Esophagus muscularis mucosa (tissue), 4 donors: Measurements from ENCODE around the gene AFF1. TPM values are rescaled to one million over a fixed set of nuclear protein-coding genes. Genes with fewer than 3 reads are reported as not detected.

Experiments
- DNase-seq: peaks from one replicate; pipeline ENCODE4 v3.0.0-alpha.2; 2017; ENCODE audit errors: extremely low spot score
- H3K27ac ChIP-seq, 4 donors: fragments of 200-600 bp; sonication (generic); replicated peaks in 1 of 4; 1 replicate in 3 of 4; 2 replicates in 1 of 4; pipeline ENCODE4 v1.5.1; 2016 to 2019; ENCODE audit warnings: mild to moderate bottlenecking in 1 of 4
- H3K27me3 ChIP-seq, 4 donors: fragments of 200-600 bp; sonication (generic); one replicate each; pipeline versions ENCODE4 v1.5.1 to v1.6.0; 2016 to 2019
- H3K36me3 ChIP-seq, 4 donors: fragments of 200-600 bp; sonication (generic); one replicate each; pipeline ENCODE4 v1.5.1; 2016 to 2019
- H3K4me1 ChIP-seq, 4 donors: fragments of 200-600 bp; sonication (generic); one replicate each; pipeline ENCODE4 v1.5.1; 2016 to 2019
- H3K4me3 ChIP-seq, 4 donors: fragments of 200-600 bp; sonication (generic); 1 replicate in 2 of 4; 2 replicates in 2 of 4; pipeline ENCODE4 v1.5.1; 2016 to 2019; ENCODE audit warnings: mild to moderate bottlenecking in 4 of 4, moderate library complexity in 1 of 4
- H3K9me3 ChIP-seq, 4 donors: fragments of 200-600 bp; sonication (generic); 1 replicate in 3 of 4; 2 replicates in 1 of 4; pipeline ENCODE4 v1.5.1; 2016 to 2019
- CTCF ChIP-seq, 3 experiments: fragments of 200-600 bp in 2 of 3; fragments of 450-650 bp in 1 of 3; sonication (generic) in 2 of 3; IDR thresholded peaks; one replicate each; pipeline ENCODE4 v1.5.1; 2017 to 2019; ENCODE audit warnings: antibody characterized with exemption in 3 of 3, mild to moderate bottlenecking in 2 of 3, moderate library complexity in 1 of 3
- EP300 ChIP-seq: sonication (generic); formaldehyde crosslinking; IDR thresholded peaks from one replicate; pipeline ENCODE4 v1.6.1; 2017; ENCODE audit warnings: antibody characterized with exemption
- POLR2A ChIP-seq: fragments of 450-650 bp; IDR thresholded peaks from one replicate; pipeline ENCODE4 v1.6.1; 2017; ENCODE audit warnings: antibody characterized with exemption, moderate library complexity, mild to moderate bottlenecking, low read depth
- POLR2AphosphoS5 ChIP-seq, 2 donors: sonication (generic); formaldehyde crosslinking; IDR thresholded peaks; one replicate each; pipeline ENCODE4 v1.6.1; 2017; ENCODE audit warnings: antibody characterized with exemption in 2 of 2
- WGBS: methylation state at CpG from one replicate; pipeline ENCODE4 v1.1.5; 2018; 5-methylcytosine and 5-hydroxymethylcytosine counted together
- intact Hi-C: fragments of 100-400 bp; cut with DNase I; formaldehyde crosslinking; loops from one replicate; pipeline ENCODE4 v1.15.1; 2023
- total RNA-seq, 4 donors: library from RNA; depleted of rRNA; stranded (reverse); fragments of >200 nt; gene quantifications; one replicate each; pipeline versions ENCODE4 v1.1.0 to v1.2.1, GENCODE V29; 2016

The AFF1 gene
- total RNA-seq, 4 donors from 2014 or later = 53.6 to 85.2 (median 70.6) TPM

GRCh38 chr4:86893136-86893535, 41.7 kb upstream of the AFF1 start:
- H3K4me3 ChIP-seq = peak overlapping the region in 1 of 4 donors; percentile 88
- H3K36me3 ChIP-seq = no peaks in the 10 kb centered on the region
- DNase-seq = no peak
- H3K27ac ChIP-seq = no peak overlapping the region
- intact Hi-C loops = loop anchor here (10.0 kb wide), 1 partner anchor 298 kb away; the partner anchor contains the start of gene PTPN13
- no peak for TF ChIP-seq POLR2AphosphoS5 (IDR thresholded peaks at IDR 0.05)
- no peak for TF ChIP-seq POLR2A
- no peak for TF ChIP-seq EP300
- TF ChIP-seq CTCF (IDR thresholded peaks at IDR 0.05) = no peak
- no peaks in the 10 kb centered on the region for H3K9me3 ChIP-seq
- H3K27me3 ChIP-seq = no peaks in the 10 kb centered on the region
- 85% methylated on average over 19 of the region's 19 CpGs for WGBS
- H3K4me1 ChIP-seq = peaks cover 2 to 20% (median 14%) of the 10 kb centered on the region in 4 donors

GRCh38 chr4:86894455-86894854, 40.4 kb upstream of the AFF1 start:
- H3K27ac ChIP-seq = no peak overlapping the region
- H3K4me3 ChIP-seq = no peak overlapping the region
- intact Hi-C loops = loop anchor here (2.0 to 10.0 kb wide), 2 partner anchors 300 to 398 kb away; partner anchors contain the start of gene PTPN13
- H3K27me3 ChIP-seq = no peaks in the 10 kb centered on the region
- no peaks in the 10 kb centered on the region for H3K9me3 ChIP-seq
- no peak for TF ChIP-seq POLR2AphosphoS5 (IDR thresholded peaks at IDR 0.05)
- no peak for TF ChIP-seq CTCF (IDR thresholded peaks at IDR 0.05)
- no peak for TF ChIP-seq POLR2A
- TF ChIP-seq EP300 = no peak
- no peaks in the 10 kb centered on the region for H3K36me3 ChIP-seq
- no peak for DNase-seq
- peaks cover 2 to 20% (median 14%) of the 10 kb centered on the region in 4 donors for H3K4me1 ChIP-seq

GRCh38 chr4:86895692-86896488, 38.9 kb upstream of the AFF1 start:
- WGBS = 68% methylated on average over 6 of the region's 6 CpGs
- TF ChIP-seq POLR2A (no peak), CTCF (IDR thresholded peaks at IDR 0.05) (peak; percentile 67 to 71 (median 71))
- Histone ChIP-seq H3K27me3 (no peaks in the 10 kb centered on the region), H3K36me3 (no peaks in the 10 kb centered on the region), H3K4me1 (peaks cover 2 to 20% (median 14%) of the 10 kb centered on the region in 4 donors), H3K4me3 (no peak overlapping the region), H3K9me3 (no peaks in the 10 kb centered on the region), H3K27ac (no peak overlapping the region)
- intact Hi-C loops = loop anchor here (2.0 to 10.0 kb wide), 2 partner anchors 301 to 399 kb away; partner anchors contain the start of gene PTPN13
- DNase-seq = no peak

GRCh38 chr4:86896596-86896995, 38.2 kb upstream of the AFF1 start:
- Histone ChIP-seq H3K36me3 (no peaks in the 10 kb centered on the region), H3K4me3 (no peak overlapping the region), H3K9me3 (no peaks in the 10 kb centered on the region), H3K27me3 (no peaks in the 10 kb centered on the region), H3K27ac (no peak overlapping the region), H3K4me1 (peaks cover 2 to 15% (median 10%) of the 10 kb centered on the region in 4 donors)
- intact Hi-C loops = loop anchor here (10.0 kb wide), 1 partner anchor 302 kb away; the partner anchor contains the start of gene PTPN13
- no peak for TF ChIP-seq POLR2A
- no peak for TF ChIP-seq EP300
- TF ChIP-seq POLR2AphosphoS5 (IDR thresholded peaks at IDR 0.05) = no peak
- TF ChIP-seq CTCF (IDR thresholded peaks at IDR 0.05) = no peak
- 64% methylated on average over 4 of the region's 4 CpGs for WGBS
- DNase-seq = no peak
